Fibroblast of pulmonary artery (primary cell): Measurements from ENCODE around the gene POC1B.

Experiments
- DNase-seq: peaks from one replicate; pipeline ENCODE4 v3.0.0-alpha.2; 2010; ENCODE audit warnings: low read depth
- H3K4me3 ChIP-seq: replicated peaks from 2 replicates; pipeline ENCODE4 v1.5.1; 2011; ENCODE audit warnings: low read depth, mild to moderate bottlenecking, control low read depth, low read length, moderate library complexity
- TF ChIP-seq, protein P1 (sequence below): IDR thresholded peaks from 2 replicates; pipeline ENCODE4 v1.5.1; 2011; ENCODE audit warnings: mild to moderate bottlenecking, control low read depth, low read length, inconsistent platforms; ENCODE audit errors: missing control alignments

The POC1B gene

DNA sequence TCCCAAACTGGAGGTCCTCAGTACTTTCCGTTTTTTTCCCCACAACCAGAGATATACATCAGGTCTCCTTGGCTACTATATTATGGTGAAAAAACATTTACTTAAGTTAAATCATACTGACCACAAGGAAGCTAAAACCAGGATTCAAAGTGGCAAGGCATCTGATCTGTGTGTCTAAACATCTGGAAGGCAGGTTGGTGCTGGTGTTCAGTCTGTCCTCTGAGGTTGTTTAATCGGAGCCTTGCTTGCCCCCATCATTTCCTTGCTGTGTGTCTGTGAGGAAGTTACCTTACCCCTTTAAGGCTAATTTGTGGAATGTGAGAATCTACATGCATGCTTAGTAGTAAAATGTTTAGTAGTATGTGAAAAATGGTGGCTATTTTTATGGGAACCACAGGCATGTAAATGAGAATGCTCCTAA is 76.9 kb downstream of the POC1B start:
- peak; percentile 10 for DNase-seq
- no peak overlapping the region for H3K4me3 ChIP-seq
- TF ChIP-seq, protein P1, sequence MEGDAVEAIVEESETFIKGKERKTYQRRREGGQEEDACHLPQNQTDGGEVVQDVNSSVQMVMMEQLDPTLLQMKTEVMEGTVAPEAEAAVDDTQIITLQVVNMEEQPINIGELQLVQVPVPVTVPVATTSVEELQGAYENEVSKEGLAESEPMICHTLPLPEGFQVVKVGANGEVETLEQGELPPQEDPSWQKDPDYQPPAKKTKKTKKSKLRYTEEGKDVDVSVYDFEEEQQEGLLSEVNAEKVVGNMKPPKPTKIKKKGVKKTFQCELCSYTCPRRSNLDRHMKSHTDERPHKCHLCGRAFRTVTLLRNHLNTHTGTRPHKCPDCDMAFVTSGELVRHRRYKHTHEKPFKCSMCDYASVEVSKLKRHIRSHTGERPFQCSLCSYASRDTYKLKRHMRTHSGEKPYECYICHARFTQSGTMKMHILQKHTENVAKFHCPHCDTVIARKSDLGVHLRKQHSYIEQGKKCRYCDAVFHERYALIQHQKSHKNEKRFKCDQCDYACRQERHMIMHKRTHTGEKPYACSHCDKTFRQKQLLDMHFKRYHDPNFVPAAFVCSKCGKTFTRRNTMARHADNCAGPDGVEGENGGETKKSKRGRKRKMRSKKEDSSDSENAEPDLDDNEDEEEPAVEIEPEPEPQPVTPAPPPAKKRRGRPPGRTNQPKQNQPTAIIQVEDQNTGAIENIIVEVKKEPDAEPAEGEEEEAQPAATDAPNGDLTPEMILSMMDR: no peak

DNA sequence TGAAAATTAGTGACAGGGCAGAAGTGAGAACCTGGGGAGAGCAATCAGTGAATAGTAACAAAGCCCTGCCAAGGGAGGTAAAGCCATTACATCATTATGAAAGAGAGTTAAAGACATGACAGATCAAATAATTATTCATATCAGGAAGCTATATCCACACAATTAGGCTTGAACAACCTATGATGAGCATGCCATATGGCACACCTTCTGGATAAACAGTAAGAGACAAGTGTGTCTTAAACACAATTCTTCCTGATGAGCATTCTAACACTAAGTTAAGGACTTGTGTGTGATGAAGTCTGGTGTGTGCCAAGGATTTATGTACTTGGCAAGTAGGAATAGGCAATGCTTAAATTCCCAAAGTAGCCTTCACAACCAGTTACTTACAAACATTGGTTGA is 77.3 kb downstream of the POC1B start:
- no peak for DNase-seq
- TF ChIP-seq, protein P1: no peak
- H3K4me3 ChIP-seq: no peak overlapping the region

DNA sequence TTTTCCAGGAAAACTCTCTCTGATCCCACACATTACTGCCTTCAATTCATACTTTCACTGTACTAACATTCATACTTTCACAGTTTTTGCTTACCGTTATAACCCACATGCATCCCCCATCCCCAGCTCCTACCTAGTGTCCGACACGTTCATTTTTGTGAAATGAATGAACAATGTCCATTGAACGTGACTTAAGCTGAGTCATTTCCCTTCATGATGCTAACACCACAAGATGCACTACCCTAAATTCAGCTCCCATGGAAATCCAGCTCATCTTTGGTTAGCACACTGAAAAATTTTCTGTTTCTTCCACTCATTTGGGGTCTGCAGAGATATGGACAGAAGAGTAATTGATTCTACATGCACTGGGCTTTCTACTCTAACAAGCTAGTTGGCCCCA is 85.9 kb downstream of the POC1B start:
- H3K4me3 ChIP-seq: no peak overlapping the region
- TF ChIP-seq, protein P1: no peak
- DNase-seq: peak; percentile 72

DNA sequence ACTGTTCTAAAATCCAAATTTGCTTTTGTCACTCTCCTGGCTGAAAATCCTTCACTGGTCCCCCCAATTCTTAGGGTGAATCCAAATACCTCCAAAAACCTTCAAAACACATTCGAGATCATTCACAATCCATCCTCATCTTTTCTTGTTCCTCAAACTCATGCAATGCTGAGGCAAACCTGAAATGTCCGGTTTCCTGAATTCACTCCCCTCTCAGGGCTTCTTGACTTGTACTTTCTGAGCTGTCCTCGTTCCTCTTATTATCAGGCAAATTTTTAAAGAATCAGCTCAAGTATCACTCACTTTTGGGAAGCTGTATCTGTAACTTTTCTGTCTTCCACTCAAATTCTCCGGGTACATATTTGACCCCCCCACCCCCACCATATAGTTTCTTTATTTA is 88.6 kb downstream of the POC1B start:
- DNase-seq: no peak
- no peak overlapping the region for H3K4me3 ChIP-seq
- TF ChIP-seq, protein P1: no peak

DNA sequence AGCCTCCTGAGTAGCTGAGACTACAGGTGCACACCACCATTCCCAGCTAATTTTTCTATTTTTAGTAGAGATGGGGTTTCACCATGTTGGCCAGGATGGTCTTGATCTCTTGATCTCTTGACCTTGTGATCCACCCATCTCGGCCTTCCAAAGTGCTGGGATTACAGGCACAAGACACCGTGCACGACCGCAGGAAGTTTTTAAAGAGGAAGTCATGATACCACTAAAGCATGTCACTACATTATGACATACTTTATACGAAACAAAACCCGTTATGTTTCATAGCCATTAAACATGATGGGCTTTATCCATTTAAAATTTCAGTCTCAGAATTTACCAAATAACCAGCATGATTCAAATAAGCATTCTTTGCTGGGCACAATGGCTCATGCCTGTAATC is 89.8 kb downstream of the POC1B start:
- no peak overlapping the region for H3K4me3 ChIP-seq
- TF ChIP-seq, protein P1: no peak
- DNase-seq: no peak

DNA sequence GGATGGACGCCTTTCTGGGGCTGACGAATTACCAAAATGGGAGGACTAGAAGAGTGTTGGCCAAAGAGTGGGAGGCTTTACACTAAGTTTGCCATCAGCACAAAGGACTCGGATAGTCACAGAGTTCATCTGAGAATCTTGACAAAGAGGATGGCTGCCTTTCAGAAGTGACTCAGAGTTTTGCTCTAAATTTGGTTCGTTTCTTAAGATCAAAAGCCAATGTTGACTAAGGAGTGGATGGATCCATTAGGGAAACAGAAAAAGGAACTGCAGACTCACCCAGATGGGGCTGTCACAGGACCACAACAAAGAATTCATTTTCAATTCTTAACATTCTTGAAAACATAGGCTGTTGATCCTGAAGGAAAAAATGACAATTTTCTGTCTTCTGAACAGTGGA is 92.2 kb downstream of the POC1B start:
- TF ChIP-seq, protein P1: no peak
- H3K4me3 ChIP-seq: no peak overlapping the region
- DNase-seq: peak; percentile 4

DNA sequence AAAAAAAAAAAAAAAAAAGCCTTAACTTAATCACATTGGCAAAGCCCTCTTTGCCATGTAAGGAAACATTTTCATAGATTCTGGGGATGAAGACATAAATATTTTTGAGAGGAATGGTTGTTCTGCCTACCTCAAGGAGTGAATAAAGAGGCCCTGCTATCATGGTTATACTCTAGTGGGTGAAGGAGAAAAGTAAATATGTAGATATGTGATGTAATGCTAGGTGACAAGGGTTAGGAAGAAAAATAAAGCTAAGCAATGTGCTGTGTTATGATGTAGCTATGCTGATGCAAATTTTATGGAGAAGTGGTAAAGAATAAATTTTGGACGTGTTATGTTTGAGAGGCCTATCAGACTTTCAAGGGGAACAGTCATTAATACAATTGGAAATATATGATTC is 93.5 kb downstream of the POC1B start:
- no peak for DNase-seq
- H3K4me3 ChIP-seq: no peak overlapping the region
- TF ChIP-seq, protein P1: no peak
